ENCODE measurements around the gene ADCY4. TPM values are rescaled to one million over a fixed set of nuclear protein-coding genes. Genes with fewer than 3 reads are reported as not detected.

The ADCY4 gene
- total and polyA plus RNA-seq, 2 of the 13 experiments (the other 11 are each of a cell fraction or from before 2014, with no cell fraction given) = 0.03 TPM; not detected in 1

- TF ChIP-seq, protein P1, sequence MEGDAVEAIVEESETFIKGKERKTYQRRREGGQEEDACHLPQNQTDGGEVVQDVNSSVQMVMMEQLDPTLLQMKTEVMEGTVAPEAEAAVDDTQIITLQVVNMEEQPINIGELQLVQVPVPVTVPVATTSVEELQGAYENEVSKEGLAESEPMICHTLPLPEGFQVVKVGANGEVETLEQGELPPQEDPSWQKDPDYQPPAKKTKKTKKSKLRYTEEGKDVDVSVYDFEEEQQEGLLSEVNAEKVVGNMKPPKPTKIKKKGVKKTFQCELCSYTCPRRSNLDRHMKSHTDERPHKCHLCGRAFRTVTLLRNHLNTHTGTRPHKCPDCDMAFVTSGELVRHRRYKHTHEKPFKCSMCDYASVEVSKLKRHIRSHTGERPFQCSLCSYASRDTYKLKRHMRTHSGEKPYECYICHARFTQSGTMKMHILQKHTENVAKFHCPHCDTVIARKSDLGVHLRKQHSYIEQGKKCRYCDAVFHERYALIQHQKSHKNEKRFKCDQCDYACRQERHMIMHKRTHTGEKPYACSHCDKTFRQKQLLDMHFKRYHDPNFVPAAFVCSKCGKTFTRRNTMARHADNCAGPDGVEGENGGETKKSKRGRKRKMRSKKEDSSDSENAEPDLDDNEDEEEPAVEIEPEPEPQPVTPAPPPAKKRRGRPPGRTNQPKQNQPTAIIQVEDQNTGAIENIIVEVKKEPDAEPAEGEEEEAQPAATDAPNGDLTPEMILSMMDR (CRISPR knock-in tag; IDR thresholded peaks at IDR 0.05) = peak; percentile 33; the same call in 1 of the 2 replicates
- TF ChIP-seq RFXAP (CRISPR knock-in tag; IDR thresholded peaks at IDR 0.05; ENCODE audit: borderline replicate concordance) (no peak), XRCC5 (optimal IDR thresholded peaks at IDR 0.05; ENCODE audit: low read length) (peak; percentile 13), ZNF468 (CRISPR knock-in tag; IDR thresholded peaks at IDR 0.05) (no peak)
Measured at GRCh38 chr14:24279301-24280186, 55.3 kb downstream of the ADCY4 start (continued).

GRCh38 chr14:24278424-24278823, 56.4 kb downstream of the ADCY4 start:
- in situ Hi-C loops (cut with HindIII; ENCODE audit: extremely low pct_ligation_motif_present, low pct_unique_long_range_greater_than_20kb) = no loop called here
- H3K4me1 ChIP-seq (ENCODE audit: insufficient read depth, low read length) = no peaks in the 10 kb centered on the region
- H2AFZ ChIP-seq (ENCODE audit: low read length) = no peak overlapping the region
- no peak overlapping the region for H3K4me2 ChIP-seq (ENCODE audit: low read depth, low read length)
- DNase-seq (ENCODE audit: low spot score) (no peak), FAIRE-seq (no peak), ATAC-seq (no peak)
- H3K9ac ChIP-seq (ENCODE audit: insufficient read depth, low read depth, low read length) = no peak overlapping the region
- TF ChIP-seq ZNF263 (CRISPR knock-in tag; IDR thresholded peaks at IDR 0.05) (no peak), DMAP1 (CRISPR knock-in tag; IDR thresholded peaks at IDR 0.05) (no peak), ZNF749 (CRISPR knock-in tag; IDR thresholded peaks at IDR 0.05; ENCODE audit: borderline replicate concordance) (no peak), MIXL1 (CRISPR knock-in tag; IDR thresholded peaks at IDR 0.05) (no peak), KMT2B (CRISPR knock-in tag; IDR thresholded peaks at IDR 0.05) (no peak), ETV6 (CRISPR knock-in tag; conservative IDR thresholded peaks at IDR 0.05) (no peak), ZNF235 (CRISPR knock-in tag; IDR thresholded peaks at IDR 0.05; ENCODE audit: borderline replicate concordance) (no peak), KDM5A (IDR thresholded peaks at IDR 0.05; ENCODE audit: borderline replicate concordance, low read length) (no peak)
- TF ChIP-seq, protein P2, sequence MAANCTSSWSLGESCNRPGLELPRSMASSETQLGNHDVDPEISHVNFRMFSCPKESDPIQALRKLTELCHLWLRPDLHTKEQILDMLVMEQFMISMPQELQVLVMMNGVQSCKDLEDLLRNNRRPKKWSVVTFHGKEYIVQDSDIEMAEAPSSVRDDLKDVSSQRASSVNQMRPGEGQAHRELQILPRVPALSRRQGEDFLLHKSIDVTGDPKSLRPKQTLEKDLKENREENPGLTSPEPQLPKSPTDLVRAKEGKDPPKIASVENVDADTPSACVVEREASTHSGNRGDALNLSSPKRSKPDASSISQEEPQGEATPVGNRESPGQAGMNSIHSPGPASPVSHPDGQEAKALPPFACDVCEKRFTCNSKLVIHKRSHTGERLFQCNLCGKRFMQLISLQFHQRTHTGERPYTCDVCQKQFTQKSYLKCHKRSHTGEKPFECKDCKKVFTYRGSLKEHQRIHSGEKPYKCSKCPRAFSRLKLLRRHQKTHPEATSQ (CRISPR knock-in tag; IDR thresholded peaks at IDR 0.05; ENCODE audit: borderline replicate concordance) = no peak
- H3K4me3 ChIP-seq (replicated peaks in 1 of 3; ENCODE audit: insufficient read depth in 1 of 3, low read depth in 2 of 3, low read length in 3 of 3) = no peak overlapping the region
- intact Hi-C loops (cut with micrococcal nuclease; ENCODE audit: unreplicated experiment) = no loop called here
- BruUV-seq (replicated peaks) = no TSS peak
- H3K36me3 ChIP-seq (replicated peaks in 1 of 2; ENCODE audit: control insufficient read depth in 1 of 2, insufficient read depth in 2 of 2, low read length in 2 of 2) = no peaks in the 10 kb centered on the region
- no peaks in the 10 kb centered on the region for H4K20me1 ChIP-seq (ENCODE audit: insufficient read depth, low read length)
- no peaks in the 10 kb centered on the region for H3K27me3 ChIP-seq (ENCODE audit: control insufficient read depth in 1 of 2, insufficient read depth in 2 of 2, low read length in 2 of 2)
- H3K79me2 ChIP-seq (ENCODE audit: insufficient read depth, low read length) = peaks cover 2% of the 10 kb centered on the region
- H3K9me3 ChIP-seq (ENCODE audit: low read length) = no peaks in the 10 kb centered on the region
- H3K27ac ChIP-seq (ENCODE audit: extremely low read length, insufficient read depth, low read length) = no peak overlapping the region
- WGBS (ENCODE audit: low lambda C conversion rate) = 94% methylated on average over 5 of the region's 5 CpGs
- ChIA-PET POLR2A (interaction anchor here (4.8 kb wide), 1 partner anchor 8 kb away, joined by 27 read pairs; the partner anchor contains the start of gene RABGGTA), CTCF (ENCODE audit: low intra/inter-chr PET ratio, low total read pairs) (no interaction called here)

All from HepG2 (cell line).